ENCODE data around the gene GNAT1. TPM values are rescaled to one million over a fixed set of nuclear protein-coding genes. Genes with fewer than 3 reads are reported as not detected.

Gene GNAT1
- total RNA-seq, 4 donors from 2014 or later, result 1.3 TPM; not detected in 3

DNA sequence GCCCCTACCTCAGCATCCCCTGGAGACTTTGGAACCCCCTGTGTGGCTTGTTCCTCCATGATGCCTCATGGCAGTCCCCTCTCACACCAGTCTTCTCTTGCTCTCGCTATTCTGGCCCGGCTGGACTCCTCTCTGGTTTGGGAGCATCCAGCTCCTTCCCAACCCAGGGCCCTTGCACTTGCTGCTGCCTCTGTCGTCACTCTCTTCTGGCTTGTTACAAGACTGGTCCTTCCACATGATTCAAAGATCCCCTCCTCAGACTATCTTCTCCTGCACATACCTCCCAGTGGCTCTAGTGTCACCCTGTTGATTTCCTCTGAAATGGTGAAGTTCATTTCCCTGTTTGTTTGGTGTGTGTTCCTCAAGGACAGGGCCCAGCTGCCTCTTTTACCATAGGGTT is 38.1 kb downstream of the GNAT1 start:
- DNase-seq (ENCODE audit: low spot score) (no peak), ATAC-seq (ENCODE audit: low FRiP score) (no peak)
- TF ChIP-seq, protein P1, sequence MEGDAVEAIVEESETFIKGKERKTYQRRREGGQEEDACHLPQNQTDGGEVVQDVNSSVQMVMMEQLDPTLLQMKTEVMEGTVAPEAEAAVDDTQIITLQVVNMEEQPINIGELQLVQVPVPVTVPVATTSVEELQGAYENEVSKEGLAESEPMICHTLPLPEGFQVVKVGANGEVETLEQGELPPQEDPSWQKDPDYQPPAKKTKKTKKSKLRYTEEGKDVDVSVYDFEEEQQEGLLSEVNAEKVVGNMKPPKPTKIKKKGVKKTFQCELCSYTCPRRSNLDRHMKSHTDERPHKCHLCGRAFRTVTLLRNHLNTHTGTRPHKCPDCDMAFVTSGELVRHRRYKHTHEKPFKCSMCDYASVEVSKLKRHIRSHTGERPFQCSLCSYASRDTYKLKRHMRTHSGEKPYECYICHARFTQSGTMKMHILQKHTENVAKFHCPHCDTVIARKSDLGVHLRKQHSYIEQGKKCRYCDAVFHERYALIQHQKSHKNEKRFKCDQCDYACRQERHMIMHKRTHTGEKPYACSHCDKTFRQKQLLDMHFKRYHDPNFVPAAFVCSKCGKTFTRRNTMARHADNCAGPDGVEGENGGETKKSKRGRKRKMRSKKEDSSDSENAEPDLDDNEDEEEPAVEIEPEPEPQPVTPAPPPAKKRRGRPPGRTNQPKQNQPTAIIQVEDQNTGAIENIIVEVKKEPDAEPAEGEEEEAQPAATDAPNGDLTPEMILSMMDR (IDR thresholded peaks at IDR 0.05), result no peak

DNA sequence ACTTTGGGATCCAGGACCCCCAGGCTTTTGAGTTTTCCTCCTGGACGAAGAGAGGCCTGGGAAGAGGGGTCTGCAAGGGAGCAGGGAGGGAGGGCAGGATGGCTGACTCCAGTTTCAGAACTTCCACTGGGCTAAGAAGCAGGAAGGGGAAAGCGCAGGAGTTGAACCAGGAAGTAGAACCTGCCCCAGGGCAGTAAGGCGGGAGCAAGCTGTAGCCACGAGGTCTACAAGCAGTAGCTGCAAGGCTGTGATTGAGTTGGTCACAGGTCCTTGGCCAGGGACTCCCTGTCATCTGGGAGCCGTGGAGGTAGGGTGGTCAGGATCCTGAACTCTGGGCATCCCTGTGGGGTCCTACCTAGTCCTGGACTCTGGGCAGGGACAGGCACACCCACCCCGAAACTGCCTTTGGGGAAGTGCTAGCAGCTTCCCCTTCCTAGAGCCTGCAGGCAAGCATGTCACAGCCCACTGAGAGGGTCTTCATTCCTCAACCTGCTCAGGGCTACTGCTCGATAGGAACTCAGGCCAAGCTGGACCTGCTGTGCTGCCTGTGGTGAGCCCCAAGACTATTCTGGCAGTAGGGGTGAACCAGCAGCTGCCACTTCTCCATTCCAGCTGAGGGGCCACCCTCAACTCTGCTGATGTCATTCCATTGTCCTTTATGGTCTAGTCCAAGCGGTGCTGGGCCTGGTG is 38.8 kb downstream of the GNAT1 start:
- DNase-seq (ENCODE audit: low spot score) (no peak), ATAC-seq (ENCODE audit: low FRiP score) (no peak)
- TF ChIP-seq, protein P1 (IDR thresholded peaks at IDR 0.05), result no peak

DNA sequence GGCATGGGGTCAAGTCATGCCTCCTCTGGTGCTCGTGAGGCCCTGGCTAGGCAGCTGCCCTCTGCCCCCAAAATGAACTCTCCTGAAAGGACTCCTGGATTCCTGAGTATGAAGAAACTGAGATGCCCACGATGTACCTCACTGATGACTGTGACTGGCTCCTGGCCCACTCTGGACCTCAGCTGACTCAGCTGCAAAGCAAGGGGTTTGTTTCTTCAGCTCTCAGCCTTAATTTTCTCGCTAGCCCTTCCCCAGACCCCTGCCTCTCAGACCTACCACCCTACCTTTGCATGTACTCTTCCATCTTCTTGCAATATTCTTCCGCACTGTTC is 39.4 kb downstream of the GNAT1 start:
- TF ChIP-seq, protein P1 (IDR thresholded peaks at IDR 0.05), result no peak
- DNase-seq (ENCODE audit: low spot score), result no peak

DNA sequence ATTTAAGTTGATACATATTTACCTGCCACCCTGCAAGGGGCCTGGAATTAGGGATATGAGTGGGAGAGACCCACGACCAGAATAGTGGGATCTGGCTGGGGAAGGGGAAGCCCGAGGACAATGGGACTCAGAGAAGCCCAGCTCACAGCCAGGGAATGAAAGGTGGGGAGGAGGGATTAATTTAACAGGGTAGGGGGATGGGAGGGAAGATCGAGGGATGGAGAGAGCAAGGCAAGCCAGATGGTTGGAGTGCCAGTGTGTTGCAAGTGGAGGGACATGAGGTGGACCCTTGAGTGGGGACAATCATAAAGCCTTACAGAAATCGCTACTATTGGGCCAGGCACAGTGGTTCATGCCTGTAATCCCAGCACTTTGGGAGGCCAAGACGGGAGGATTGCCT is 40.2 kb downstream of the GNAT1 start:
- TF ChIP-seq, protein P1 (IDR thresholded peaks at IDR 0.05), result no peak
- ATAC-seq (ENCODE audit: low FRiP score), result no peak
- no peak for DNase-seq (ENCODE audit: low spot score)

More for the DNA sequence above, 39.4 kb downstream of the GNAT1 start:
- ATAC-seq (ENCODE audit: low FRiP score), result no peak

DNA sequence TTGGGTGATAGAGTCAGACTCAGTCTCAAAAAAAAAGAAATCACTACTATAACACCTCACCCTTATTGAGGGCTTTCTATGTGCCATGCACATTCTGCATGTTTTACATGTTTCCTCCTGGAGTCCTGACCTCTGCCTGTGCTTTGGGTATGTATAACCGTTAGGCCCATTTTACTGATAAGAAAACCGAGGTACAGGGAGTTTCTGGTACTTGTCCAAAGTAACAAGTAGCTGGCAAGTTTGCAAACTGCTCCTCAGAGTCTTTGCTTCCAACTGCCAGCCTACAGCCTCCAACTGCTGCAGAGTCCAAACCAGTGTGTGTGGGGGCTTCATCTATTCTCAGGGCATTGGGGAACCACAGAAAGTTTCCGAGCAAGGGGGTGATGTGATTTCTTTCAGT is 40.9 kb downstream of the GNAT1 start:
- ATAC-seq (ENCODE audit: low FRiP score), result no peak
- no peak for DNase-seq (ENCODE audit: low spot score)
- TF ChIP-seq, protein P1 (IDR thresholded peaks at IDR 0.05), result no peak

DNA sequence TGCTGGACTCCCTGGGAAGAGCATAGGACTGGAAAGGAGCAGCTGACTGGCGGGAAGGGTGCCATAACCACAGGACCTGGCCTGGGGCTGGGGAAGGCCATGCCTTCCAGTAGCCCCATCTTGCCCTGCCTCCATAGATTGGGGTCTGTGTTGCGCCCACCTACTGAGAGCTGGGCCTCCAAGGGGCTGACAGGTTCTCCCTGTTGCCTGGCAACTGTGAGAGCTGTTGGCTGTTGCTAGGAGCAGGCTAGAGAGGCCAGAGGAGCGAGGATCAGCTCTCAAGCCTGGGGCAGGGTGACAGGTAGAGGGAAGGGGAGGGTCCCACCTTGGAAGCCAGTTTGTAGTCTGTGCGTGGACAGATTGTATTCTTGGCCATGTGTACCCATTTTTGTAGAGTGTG is 41.8 kb downstream of the GNAT1 start:
- ATAC-seq (ENCODE audit: low FRiP score) (no peak), DNase-seq (ENCODE audit: low spot score) (no peak)
- TF ChIP-seq, protein P1 (IDR thresholded peaks at IDR 0.05), result no peak

DNA sequence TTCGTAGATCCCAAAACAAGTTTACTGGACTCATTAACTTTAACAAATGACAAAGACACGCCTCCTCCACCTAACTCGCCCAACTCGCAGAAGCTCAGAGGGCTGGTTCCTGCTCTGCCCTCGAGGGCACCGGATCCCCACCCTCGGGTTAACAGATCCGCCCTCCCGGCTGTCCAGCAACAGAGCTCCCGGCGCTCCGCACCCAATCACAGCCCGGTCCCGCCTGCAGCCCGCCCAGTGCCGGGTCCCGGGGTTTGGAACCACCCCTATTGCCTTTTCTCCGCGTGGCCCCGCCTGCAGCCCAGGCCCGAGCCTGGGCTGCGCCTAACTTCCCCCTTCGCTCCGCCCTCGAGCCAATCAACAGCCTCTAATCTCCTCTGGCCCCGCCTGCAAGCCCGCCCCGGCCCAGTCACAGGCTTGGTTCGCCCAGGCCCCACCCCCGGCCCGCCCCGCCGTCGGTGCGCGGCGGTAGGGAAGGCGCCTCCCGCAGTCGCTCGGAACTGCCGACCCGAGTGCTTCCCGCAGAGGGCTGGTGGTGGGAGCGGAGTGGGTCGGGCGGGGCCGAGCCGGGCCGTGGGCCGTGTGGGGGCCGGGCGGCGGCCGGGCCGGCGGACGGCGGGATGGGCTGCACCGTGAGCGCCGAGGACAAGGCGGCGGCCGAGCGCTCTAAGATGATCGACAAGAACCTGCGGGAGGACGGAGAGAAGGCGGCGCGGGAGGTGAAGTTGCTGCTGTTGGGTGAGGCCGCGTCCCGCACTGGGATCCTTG is 44.5 kb downstream of the GNAT1 start, which contains the start of gene GNAI2:
Gene GNAI2, plus strand, starts transcription at position 489 of the 768 bp plus-strand sequence. Its CDS starts 132 bp downstream, at position 621.
- peak; percentile 98 for ATAC-seq (ENCODE audit: low FRiP score)
- TF ChIP-seq, protein P1 (IDR thresholded peaks at IDR 0.05), result no peak
- DNase-seq (ENCODE audit: low spot score), result peak; percentile 88
